ENCODE results near the gene TMEM14A. TPM values are rescaled to one million over a fixed set of nuclear protein-coding genes. Genes with fewer than 3 reads are reported as not detected.

The TMEM14A gene
- total and polyA plus RNA-seq, 3 donors from 2014 or later, result 23.7 to 33.4 (median 27.4) TPM

GRCh38 chr6:52663936-52664185 is 7.1 kb upstream of the TMEM14A start:
- WGBS, 2 donors, result 0% methylated on average over 11 of the region's 11 CpGs
- DNase-seq, result no peak
- intact Hi-C loops (cut with DNase I; ENCODE audit: low total_unique reads), result no loop called here
- Histone ChIP-seq H3K9me3 (no peaks in the 10 kb centered on the region), H3K4me1 (peaks cover 7% of the 10 kb centered on the region), H3K27me3 (no peaks in the 10 kb centered on the region), H3K4me3 (peak overlapping the region; percentile 73 to 76), H3K36me3 (ENCODE audit: low read depth, missing control alignments) (no peaks in the 10 kb centered on the region), H3K27ac (peak overlapping the region; percentile 51 to 72)
- TF ChIP-seq POLR2A (IDR thresholded peaks at IDR 0.05) (no peak), CTCF (IDR thresholded peaks at IDR 0.05) (no peak)

GRCh38 chr6:52664186-52664990 is 6.5 kb upstream of the TMEM14A start:
- 1 to 4% methylated on average over 33 to 53 of the region's 53 CpGs for WGBS, 2 donors
- Histone ChIP-seq H3K36me3 (ENCODE audit: low read depth, missing control alignments) (no peaks in the 10 kb centered on the region), H3K27me3 (no peaks in the 10 kb centered on the region), H3K4me3 (peak overlapping the region; percentile 73 to 76), H3K27ac (peak overlapping the region; percentile 51 to 72), H3K9me3 (no peaks in the 10 kb centered on the region), H3K4me1 (peaks cover 7% of the 10 kb centered on the region)
- intact Hi-C loops (cut with DNase I; ENCODE audit: low total_unique reads), result no loop called here
- TF ChIP-seq POLR2A (IDR thresholded peaks at IDR 0.05) (peak; percentile 67), CTCF (IDR thresholded peaks at IDR 0.05) (no peak)
- DNase-seq, result peak; percentile 96

- H3K27ac ChIP-seq, result no peak overlapping the region
- no peaks in the 10 kb centered on the region for H3K27me3 ChIP-seq
- H3K36me3 ChIP-seq (ENCODE audit: low read depth, missing control alignments), result no peaks in the 10 kb centered on the region
- peaks cover 7% of the 10 kb centered on the region for H3K4me1 ChIP-seq
- intact Hi-C loops (cut with DNase I; ENCODE audit: low total_unique reads), result no loop called here
- TF ChIP-seq POLR2A (IDR thresholded peaks at IDR 0.05) (no peak), CTCF (IDR thresholded peaks at IDR 0.05) (no peak)
- no peaks in the 10 kb centered on the region for H3K9me3 ChIP-seq
- H3K4me3 ChIP-seq, result peak overlapping the region; percentile 73 to 76
- DNase-seq, result no peak
- 39 to 47% methylated on average over 10 of the region's 10 CpGs for WGBS, 2 donors
Observed at GRCh38 chr6:52664991-52665686, 5.8 kb upstream of the TMEM14A start.

GRCh38 chr6:52666071-52666470 is 4.8 kb upstream of the TMEM14A start:
- intact Hi-C loops (cut with DNase I; ENCODE audit: low total_unique reads), result no loop called here
- Histone ChIP-seq H3K4me1 (peaks cover 12% of the 10 kb centered on the region), H3K36me3 (ENCODE audit: low read depth, missing control alignments) (no peaks in the 10 kb centered on the region), H3K9me3 (no peaks in the 10 kb centered on the region), H3K27me3 (no peaks in the 10 kb centered on the region), H3K4me3 (no peak overlapping the region), H3K27ac (no peak overlapping the region)
- DNase-seq, result no peak
- 35 to 78% methylated on average over 2 of the region's 2 CpGs for WGBS, 2 donors
- TF ChIP-seq POLR2A (IDR thresholded peaks at IDR 0.05) (no peak), CTCF (IDR thresholded peaks at IDR 0.05) (no peak)

Data from testis (tissue), 3 donors.